Activated T-cell treated with anti-CD3 and anti-CD28 coated beads, Interleukin-2, amount 50 U/mL, for 24 hours (primary cell): ENCODE measurements around the gene PPP1R12C.

Experiments
- DNase-seq: peaks from one replicate; pipeline ENCODE4 v3.0.0-alpha.2; 2020
- H3K27ac Mint-ChIP-seq: 2 replicates; pipeline ENCODE4 v1.8.0; 2020; ENCODE audit warnings: mild to moderate bottlenecking, mixed read lengths
- H3K27me3 Mint-ChIP-seq: 2 replicates; pipeline ENCODE4 v1.8.0; 2020; ENCODE audit warnings: mixed read lengths
- H3K36me3 Mint-ChIP-seq: 2 replicates; pipeline ENCODE4 v1.8.0; 2020; ENCODE audit warnings: low read depth, mixed read lengths
- H3K4me1 Mint-ChIP-seq: 2 replicates; pipeline ENCODE4 v1.8.0; 2020; ENCODE audit warnings: low read depth, mixed read lengths
- H3K4me3 Mint-ChIP-seq: 2 replicates; pipeline ENCODE4 v1.8.0; 2020; ENCODE audit warnings: mild to moderate bottlenecking, moderate library complexity, mixed read lengths
- H3K9me3 Mint-ChIP-seq: 2 replicates; pipeline ENCODE4 v1.8.0; 2020; ENCODE audit warnings: mixed read lengths

PPP1R12C gene

DNA sequence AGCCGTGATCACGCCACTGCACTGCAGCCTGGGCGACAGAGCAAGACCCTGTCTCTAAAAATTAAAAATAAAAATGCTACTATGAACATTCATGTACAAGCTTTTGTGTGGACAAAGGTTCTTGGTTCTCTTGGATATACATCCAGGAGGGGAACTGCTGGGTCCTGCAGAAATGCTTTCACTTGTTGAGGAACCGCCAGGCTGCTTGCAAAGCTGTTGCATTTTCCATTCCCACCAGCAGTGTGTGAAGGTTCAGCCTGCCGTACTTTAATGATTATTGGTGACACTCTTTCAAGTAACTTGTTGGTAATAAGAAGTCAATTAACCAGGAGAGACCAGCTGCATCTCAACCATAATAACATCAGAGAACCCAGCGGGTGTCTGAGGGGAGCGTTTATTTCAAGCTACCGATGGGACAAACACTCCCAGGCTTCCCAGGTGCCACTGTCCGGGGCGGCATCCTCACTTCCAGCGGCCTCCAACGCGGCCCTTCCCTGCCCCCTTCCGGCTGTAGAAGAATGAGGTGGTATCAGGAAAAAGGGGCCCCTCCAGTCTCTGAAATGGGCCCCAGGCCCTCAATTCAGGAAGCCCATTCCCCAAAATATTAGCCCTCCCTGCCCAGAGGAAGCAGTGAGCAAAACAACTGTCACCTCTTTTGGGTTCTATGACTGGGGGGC is 15.2 kb upstream of the PPP1R12C start:
- Mint-ChIP-seq H3K4me1 (no peaks in the 10 kb centered on the region), H3K36me3 (no peaks in the 10 kb centered on the region), H3K27me3 (peaks cover 50% of the 10 kb centered on the region), H3K4me3 (no peak overlapping the region), H3K9me3 (no peaks in the 10 kb centered on the region), H3K27ac (no peak overlapping the region)
- DNase-seq: no peak

DNA sequence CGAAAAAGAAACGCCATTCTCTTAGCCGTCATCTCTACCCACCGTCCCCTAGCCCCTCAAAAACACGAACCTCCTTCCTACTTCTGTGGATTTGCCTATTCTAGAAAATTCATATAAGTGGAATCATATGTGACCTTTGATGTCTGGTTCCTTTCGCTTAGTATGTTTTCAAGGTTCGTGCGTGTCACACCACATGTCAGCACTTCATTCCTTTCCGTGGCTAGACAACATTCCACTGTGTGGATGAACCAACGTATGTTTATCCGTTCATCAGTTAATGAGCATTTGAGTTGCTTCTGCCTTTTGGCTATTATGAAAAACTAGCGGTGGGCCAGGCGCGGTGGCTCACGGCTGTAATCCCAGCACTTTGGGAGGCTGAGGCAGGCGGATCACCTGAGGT is 14.0 kb upstream of the PPP1R12C start:
- Mint-ChIP-seq H3K27me3 (peaks cover 53% of the 10 kb centered on the region), H3K36me3 (no peaks in the 10 kb centered on the region), H3K9me3 (no peaks in the 10 kb centered on the region), H3K27ac (no peak overlapping the region), H3K4me1 (no peaks in the 10 kb centered on the region), H3K4me3 (no peak overlapping the region)
- no peak for DNase-seq

DNA sequence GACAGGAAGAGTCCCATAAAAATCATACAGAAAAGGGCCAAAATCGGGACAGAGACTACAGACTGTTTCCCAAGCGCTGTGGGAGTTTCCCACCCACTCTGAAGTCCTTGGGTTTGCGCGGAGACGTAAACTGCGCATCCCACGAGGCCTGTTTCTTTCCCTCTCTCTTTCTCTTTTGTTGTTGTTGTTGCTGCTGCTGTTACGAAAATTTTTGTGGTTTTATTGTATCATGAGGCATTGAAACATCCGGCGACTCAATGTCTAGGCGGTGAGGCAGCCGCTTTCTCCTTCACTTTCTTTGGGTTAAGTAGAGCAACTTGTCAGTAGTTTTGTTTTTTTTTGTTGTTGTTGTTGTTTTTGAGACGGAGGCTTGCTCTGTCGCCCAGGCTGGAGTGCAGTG is 1.6 kb upstream of the PPP1R12C start:
- no peaks in the 10 kb centered on the region for H3K9me3 Mint-ChIP-seq
- peaks cover 22% of the 10 kb centered on the region for H3K36me3 Mint-ChIP-seq
- H3K4me1 Mint-ChIP-seq: peaks cover 34% of the 10 kb centered on the region
- H3K27ac Mint-ChIP-seq: peak overlapping the region; percentile 95
- no peak for DNase-seq
- peak overlapping the region; percentile 96 for H3K4me3 Mint-ChIP-seq
- H3K27me3 Mint-ChIP-seq: peaks cover 17% of the 10 kb centered on the region

DNA sequence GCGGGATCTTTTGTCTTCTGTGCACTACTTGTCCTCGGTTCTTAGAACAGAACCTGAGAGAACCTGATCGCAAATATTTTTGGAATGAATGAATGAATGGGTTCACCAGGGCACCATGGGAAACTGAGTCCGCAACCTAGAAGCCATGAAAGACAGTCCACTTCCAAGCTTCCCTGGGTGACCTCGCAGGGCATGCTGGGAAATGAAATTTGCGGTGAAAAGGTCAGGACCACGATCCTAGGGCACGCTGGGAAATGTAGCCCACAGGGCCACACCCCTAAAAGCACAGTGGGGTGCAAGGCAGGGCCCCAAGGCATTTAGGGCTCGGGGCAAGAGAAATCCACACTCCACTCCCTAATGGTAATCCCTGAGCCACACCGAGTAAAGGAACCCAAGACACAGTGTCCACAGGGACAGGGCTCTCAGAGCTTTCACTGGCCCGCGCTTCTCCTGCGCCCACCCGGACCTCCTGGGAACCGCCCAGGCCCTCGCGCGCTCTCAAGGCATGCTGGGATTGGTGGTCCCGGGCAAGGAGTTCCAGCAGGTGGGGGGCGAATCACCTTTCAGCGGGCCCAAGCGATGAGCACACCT is 1.1 kb upstream of the PPP1R12C start:
- H3K4me1 Mint-ChIP-seq: peaks cover 38% of the 10 kb centered on the region
- H3K9me3 Mint-ChIP-seq: no peaks in the 10 kb centered on the region
- H3K27ac Mint-ChIP-seq: peak overlapping the region; percentile 95
- peaks cover 22% of the 10 kb centered on the region for H3K36me3 Mint-ChIP-seq
- peak; percentile 52 for DNase-seq
- H3K4me3 Mint-ChIP-seq: peak overlapping the region; percentile 96
- H3K27me3 Mint-ChIP-seq: peaks cover 11% of the 10 kb centered on the region

DNA sequence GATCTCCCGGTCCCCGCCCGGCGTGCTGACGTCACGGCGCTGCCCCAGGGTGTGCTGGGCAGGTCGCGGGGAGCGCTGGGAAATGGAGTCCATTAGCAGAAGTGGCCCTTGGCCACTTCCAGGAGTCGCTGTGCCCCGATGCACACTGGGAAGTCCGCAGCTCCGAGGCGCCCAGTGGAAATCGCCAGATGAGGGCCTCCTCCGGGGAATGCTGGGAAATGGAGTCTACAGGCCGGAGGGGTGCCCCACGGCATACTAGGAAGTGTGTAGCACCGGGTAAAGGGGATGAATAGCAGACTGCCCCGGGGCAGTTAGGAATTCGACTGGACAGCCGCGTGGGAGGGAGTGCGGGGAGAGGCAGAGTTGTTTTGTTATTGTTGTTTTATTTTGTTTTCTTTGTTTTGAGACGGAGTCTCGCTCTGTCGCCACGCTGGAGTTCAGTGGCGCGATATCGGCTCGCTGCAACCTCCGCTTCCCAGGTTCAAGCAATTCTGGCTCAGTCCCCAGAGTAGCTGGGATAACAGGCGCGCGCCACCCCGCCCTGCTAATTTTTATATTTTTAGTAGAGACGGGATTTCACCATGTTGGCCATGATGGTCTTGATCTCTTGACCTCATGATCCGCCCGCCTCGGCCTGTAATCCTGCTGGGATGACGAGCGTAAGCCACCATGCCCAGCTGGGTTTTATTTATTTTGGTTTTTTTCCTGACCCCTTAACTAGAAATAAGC is 390 bp upstream of the PPP1R12C start:
- H3K36me3 Mint-ChIP-seq: peaks cover 24% of the 10 kb centered on the region
- peak overlapping the region; percentile 96 for H3K4me3 Mint-ChIP-seq
- peak overlapping the region; percentile 95 for H3K27ac Mint-ChIP-seq
- H3K27me3 Mint-ChIP-seq: peaks cover 6% of the 10 kb centered on the region
- peaks cover 40% of the 10 kb centered on the region for H3K4me1 Mint-ChIP-seq
- no peaks in the 10 kb centered on the region for H3K9me3 Mint-ChIP-seq
- DNase-seq: peak; percentile 97

DNA sequence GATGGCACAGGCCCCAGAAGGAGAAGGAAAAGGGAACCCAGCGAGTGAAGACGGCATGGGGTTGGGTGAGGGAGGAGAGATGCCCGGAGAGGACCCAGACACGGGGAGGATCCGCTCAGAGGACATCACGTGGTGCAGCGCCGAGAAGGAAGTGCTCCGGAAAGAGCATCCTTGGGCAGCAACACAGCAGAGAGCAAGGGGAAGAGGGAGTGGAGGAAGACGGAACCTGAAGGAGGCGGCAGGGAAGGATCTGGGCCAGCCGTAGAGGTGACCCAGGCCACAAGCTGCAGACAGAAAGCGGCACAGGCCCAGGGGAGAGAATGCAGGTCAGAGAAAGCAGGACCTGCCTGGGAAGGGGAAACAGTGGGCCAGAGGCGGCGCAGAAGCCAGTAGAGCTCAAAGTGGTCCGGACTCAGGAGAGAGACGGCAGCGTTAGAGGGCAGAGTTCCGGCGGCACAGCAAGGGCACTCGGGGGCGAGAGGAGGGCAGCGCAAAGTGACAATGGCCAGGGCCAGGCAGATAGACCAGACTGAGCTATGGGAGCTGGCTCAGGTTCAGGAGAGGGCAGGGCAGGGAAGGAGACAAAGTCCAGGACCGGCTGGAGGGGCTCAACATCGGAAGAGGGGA is 1.1 kb downstream of the PPP1R12C start:
- DNase-seq: peak; percentile 68
- H3K4me3 Mint-ChIP-seq: peak overlapping the region; percentile 95
- no peaks in the 10 kb centered on the region for H3K9me3 Mint-ChIP-seq
- peaks cover 34% of the 10 kb centered on the region for H3K36me3 Mint-ChIP-seq
- H3K4me1 Mint-ChIP-seq: peaks cover 40% of the 10 kb centered on the region
- no peaks in the 10 kb centered on the region for H3K27me3 Mint-ChIP-seq
- peak overlapping the region; percentile 93 for H3K27ac Mint-ChIP-seq

DNA sequence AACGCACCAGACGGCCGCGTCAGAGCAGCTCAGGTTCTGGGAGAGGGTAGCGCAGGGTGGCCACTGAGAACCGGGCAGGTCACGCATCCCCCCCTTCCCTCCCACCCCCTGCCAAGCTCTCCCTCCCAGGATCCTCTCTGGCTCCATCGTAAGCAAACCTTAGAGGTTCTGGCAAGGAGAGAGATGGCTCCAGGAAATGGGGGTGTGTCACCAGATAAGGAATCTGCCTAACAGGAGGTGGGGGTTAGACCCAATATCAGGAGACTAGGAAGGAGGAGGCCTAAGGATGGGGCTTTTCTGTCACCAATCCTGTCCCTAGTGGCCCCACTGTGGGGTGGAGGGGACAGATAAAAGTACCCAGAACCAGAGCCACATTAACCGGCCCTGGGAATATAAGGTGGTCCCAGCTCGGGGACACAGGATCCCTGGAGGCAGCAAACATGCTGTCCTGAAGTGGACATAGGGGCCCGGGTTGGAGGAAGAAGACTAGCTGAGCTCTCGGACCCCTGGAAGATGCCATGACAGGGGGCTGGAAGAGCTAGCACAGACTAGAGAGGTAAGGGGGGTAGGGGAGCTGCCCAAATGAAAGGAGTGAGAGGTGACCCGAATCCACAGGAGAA is 1.9 kb downstream of the PPP1R12C start:
- no peak for DNase-seq
- Mint-ChIP-seq H3K36me3 (peaks cover 41% of the 10 kb centered on the region), H3K27ac (peak overlapping the region; percentile 93), H3K4me3 (peak overlapping the region; percentile 95), H3K27me3 (no peaks in the 10 kb centered on the region), H3K4me1 (peaks cover 40% of the 10 kb centered on the region), H3K9me3 (no peaks in the 10 kb centered on the region)

DNA sequence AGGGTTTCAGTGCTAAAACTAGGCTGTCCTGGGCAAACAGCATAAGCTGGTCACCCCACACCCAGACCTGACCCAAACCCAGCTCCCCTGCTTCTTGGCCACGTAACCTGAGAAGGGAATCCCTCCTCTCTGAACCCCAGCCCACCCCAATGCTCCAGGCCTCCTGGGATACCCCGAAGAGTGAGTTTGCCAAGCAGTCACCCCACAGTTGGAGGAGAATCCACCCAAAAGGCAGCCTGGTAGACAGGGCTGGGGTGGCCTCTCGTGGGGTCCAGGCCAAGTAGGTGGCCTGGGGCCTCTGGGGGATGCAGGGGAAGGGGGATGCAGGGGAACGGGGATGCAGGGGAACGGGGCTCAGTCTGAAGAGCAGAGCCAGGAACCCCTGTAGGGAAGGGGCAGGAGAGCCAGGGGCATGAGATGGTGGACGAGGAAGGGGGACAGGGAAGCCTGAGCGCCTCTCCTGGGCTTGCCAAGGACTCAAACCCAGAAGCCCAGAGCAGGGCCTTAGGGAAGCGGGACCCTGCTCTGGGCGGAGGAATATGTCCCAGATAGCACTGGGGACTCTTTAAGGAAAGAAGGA is 2.8 kb downstream of the PPP1R12C start:
- DNase-seq: no peak
- H3K27me3 Mint-ChIP-seq: no peaks in the 10 kb centered on the region
- H3K4me1 Mint-ChIP-seq: peaks cover 40% of the 10 kb centered on the region
- peak overlapping the region; percentile 66 for H3K27ac Mint-ChIP-seq
- peaks cover 49% of the 10 kb centered on the region for H3K36me3 Mint-ChIP-seq
- no peaks in the 10 kb centered on the region for H3K9me3 Mint-ChIP-seq
- H3K4me3 Mint-ChIP-seq: peak overlapping the region; percentile 95

DNA sequence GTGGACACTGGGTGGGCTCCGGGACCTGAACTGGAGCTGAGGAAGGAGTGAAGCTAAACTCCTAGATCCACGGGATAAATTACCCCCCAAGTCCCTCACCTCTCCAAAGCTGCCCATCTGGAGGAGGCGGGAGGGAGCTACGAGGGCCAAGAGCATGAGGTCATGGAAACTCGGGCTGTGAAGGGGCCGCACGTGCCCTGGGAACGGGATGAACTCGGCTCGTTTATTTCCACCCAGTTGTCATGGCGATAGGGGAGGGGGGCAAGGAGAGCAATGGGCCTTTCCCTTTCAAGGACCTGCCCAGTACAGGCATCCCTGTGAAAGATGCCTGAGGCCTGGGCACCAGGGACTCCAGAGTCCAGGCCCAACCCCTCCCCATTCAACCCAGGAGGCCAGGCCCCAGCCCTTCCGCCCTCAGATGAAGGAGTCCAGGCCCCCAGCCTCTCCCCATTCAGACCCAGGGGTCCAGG is 3.8 kb downstream of the PPP1R12C start:
- Mint-ChIP-seq H3K27ac (no peak overlapping the region), H3K36me3 (peaks cover 59% of the 10 kb centered on the region), H3K27me3 (no peaks in the 10 kb centered on the region), H3K4me3 (no peak overlapping the region), H3K4me1 (peaks cover 34% of the 10 kb centered on the region), H3K9me3 (no peaks in the 10 kb centered on the region)
- DNase-seq: no peak

DNA sequence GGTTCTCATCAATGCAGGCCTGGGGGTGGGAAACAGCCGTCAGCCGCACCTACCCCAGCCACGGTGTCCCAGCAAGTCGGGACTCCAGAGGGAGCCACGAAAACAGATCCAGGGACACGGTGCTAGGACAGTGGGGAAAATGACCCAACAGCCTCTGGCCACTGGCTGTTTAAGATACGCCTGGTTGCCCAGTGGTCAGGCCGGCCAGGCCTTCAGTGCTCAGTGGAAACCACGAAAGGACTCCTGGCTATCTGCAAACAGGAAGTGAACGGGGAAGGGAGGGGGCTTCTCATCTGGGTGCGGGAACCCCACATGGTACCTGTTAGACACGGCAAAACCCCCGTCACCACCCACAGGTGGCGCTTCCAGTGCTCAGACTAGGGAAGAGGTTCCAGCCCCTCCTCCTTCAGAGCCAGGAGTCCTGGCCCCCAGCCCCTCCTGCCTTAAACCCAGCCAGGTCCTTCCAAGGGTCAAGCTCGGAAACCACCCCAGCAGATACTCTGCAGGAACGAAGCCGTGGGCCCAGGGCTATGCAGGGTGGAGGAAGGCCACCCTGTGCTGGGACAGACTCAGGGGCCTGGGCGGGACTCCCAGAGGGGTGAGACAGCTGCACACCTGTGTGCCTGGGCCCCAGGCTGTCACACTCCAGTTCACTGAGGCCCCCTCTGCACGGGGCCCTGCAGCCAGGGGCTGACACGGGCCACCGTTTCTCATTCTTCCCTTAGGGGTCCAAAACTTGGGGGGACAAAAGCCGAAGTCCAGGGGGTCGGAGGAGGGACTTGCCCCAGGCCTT is 4.5 kb downstream of the PPP1R12C start:
- Mint-ChIP-seq H3K27me3 (no peaks in the 10 kb centered on the region), H3K4me3 (no peak overlapping the region), H3K4me1 (peaks cover 29% of the 10 kb centered on the region), H3K36me3 (peaks cover 63% of the 10 kb centered on the region), H3K9me3 (no peaks in the 10 kb centered on the region), H3K27ac (no peak overlapping the region)
- no peak for DNase-seq

DNA sequence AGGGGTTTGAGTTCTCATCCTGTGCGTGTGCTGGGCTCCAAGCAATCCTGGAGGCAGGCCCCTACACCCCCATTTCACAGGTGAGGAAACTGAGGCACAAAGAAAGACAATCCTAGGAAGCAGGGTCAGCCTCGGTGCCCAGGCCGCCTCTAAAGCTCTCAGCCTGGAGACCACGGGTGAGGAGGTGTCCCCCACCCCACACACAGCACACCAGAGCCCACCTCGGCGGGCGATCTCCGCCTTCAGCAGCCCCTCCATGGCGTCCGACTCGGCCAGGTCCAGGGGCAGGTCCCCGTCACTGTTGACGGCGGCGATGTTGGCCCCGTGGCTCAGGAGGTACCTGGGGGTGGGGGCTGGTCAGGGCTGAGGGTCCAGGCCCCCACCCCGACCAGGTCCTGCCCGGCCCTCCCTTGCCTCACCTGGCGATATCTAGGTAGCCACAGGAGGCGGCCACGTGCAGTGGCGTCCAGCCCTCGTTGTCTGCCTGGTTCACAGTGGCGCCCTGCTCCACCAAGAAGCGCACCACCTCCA is 5.1 kb downstream of the PPP1R12C start:
- Mint-ChIP-seq H3K4me3 (no peak overlapping the region), H3K36me3 (peaks cover 60% of the 10 kb centered on the region), H3K27me3 (no peaks in the 10 kb centered on the region), H3K27ac (no peak overlapping the region), H3K4me1 (peaks cover 26% of the 10 kb centered on the region), H3K9me3 (no peaks in the 10 kb centered on the region)
- no peak for DNase-seq

DNA sequence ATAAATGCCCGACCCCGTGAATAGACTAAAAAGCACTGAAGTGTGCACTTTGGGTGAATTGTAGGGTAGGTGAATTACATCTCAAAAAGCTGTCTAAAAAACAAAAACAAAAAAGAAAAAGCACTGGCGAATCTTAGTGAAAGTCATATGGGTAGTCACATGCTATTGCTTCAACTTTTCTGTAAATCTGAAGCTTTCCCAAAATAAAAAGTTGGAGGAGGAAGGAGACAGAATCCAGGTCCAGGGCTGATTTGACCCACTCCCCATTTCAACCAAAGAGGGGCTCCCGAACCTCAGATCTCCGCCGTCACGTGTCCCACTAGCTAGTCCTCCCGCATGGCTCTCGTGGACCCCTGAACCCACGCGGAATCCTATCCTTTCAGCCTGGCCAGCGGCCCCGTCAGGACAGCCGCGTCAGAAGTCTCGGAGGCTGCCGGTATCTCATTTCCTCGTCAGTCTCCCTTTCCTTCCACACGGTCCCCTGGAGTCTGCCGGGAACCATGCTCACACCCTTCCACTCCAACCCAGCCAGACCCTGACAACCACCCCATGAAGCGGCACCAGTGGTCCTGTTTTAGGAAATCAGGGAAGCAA is 6.1 kb downstream of the PPP1R12C start:
- Mint-ChIP-seq H3K27me3 (no peaks in the 10 kb centered on the region), H3K27ac (no peak overlapping the region), H3K9me3 (no peaks in the 10 kb centered on the region)

More for the DNA sequence above, 6.1 kb downstream of the PPP1R12C start:
- Mint-ChIP-seq H3K4me3 (no peak overlapping the region), H3K4me1 (peaks cover 32% of the 10 kb centered on the region), H3K36me3 (peaks cover 63% of the 10 kb centered on the region)
- DNase-seq: no peak
